NCI-H1930 (cell line): ENCODE data around the gene MSMB.
"Not testable (repeated sequence)": the region's sequence is repeated elsewhere in the genome, so short reads cannot be mapped to it uniquely, and the experiment has no call there.

Source experiments
- DNase-seq, 2 experiments: peaks; one replicate each; lab custom pipeline; 2025; lab: John Stamatoyannopoulos, UW

The MSMB gene

GRCh38 chr10:46006219-46006618, 39.9 kb downstream of the MSMB start:
- DNase-seq = no peak

GRCh38 chr10:46005383-46005782, 40.7 kb downstream of the MSMB start:
- no peak for DNase-seq

GRCh38 chr10:46004963-46005362, 41.1 kb downstream of the MSMB start:
- DNase-seq = no peak

GRCh38 chr10:46002916-46003693, 43.0 kb downstream of the MSMB start:
- DNase-seq = no peak

- not testable (repeated sequence) for DNase-seq
Observed at GRCh38 chr10:46002189-46002687, 43.8 kb downstream of the MSMB start.

- DNase-seq = no peak
Observed at GRCh38 chr10:46001187-46001756, 44.8 kb downstream of the MSMB start.

- no peak for DNase-seq
Observed at GRCh38 chr10:46000538-46000937, 45.5 kb downstream of the MSMB start.

GRCh38 chr10:45999955-46000354, 46.1 kb downstream of the MSMB start:
- DNase-seq = not testable (repeated sequence)

GRCh38 chr10:45997994-45998763, 47.9 kb downstream of the MSMB start:
- DNase-seq = no peak

- no peak for DNase-seq
Observed at GRCh38 chr10:45997557-45997956, 48.5 kb downstream of the MSMB start.

- DNase-seq = not testable (repeated sequence)
Observed at GRCh38 chr10:45985590-45985989, 60.5 kb downstream of the MSMB start.

- DNase-seq = not testable (repeated sequence)
Observed at GRCh38 chr10:45984473-45984872, 61.6 kb downstream of the MSMB start.

GRCh38 chr10:45983538-45984186, 62.4 kb downstream of the MSMB start:
- DNase-seq = peak in 1 of 2 experiments; percentile 0
